K562 (cell line): ENCODE results near the gene OSBP2. TPM values are rescaled to one million over a fixed set of nuclear protein-coding genes. Genes with fewer than 3 reads are reported as not detected.

Source experiments
- ATAC-seq: fragments of 200-7000 bp; cut with Tn5 transposase; 3 replicates; pipeline ENCODE4 v1.9.1; 2020; ENCODE audit warnings: moderate library complexity
- BruUV-seq: library from RNA; stranded (reverse); fragments of 400-500 nt; replicated peaks from 2 replicates; lab custom pipeline; 2021; lab: Mats Ljungman, UMichigan
- CTCF ChIA-PET: fragments of 300-600 bp; formaldehyde crosslinking; extraction: SDS; loops from one replicate; lab custom pipeline; 2021; ENCODE audit warnings: low intra/inter-chr PET ratio; lab: Yijun Ruan, JAX
- POLR2A ChIA-PET: fragments of 300-600, 350-650 bp; sonication (Branson Sonifier 250); formaldehyde crosslinking; extraction: SDS; loops from one replicate; lab custom pipeline; 2021; ENCODE audit warnings: antibody characterized with exemption, inconsistent platforms; lab: Yijun Ruan, JAX
- DNase-seq, 4 experiments: peaks; one replicate each; pipeline versions ENCODE4 v3.0.0 to v3.0.0-alpha.2; 2011 to 2018; ENCODE audit warnings: low spot score in 3 of 4, mixed read lengths in 3 of 4; ENCODE audit errors: extremely low read depth in 1 of 4
- FAIRE-seq: peaks from 2 replicates; lab custom pipeline; 2011; peaks lifted over from hg19 to GRCh38; lab: Jason Lieb, UNC
- H2AFZ ChIP-seq: 2 replicates; pipeline ENCODE4 v1.6.0; 2011; ENCODE audit warnings: low read depth, low read length, control low read depth, inconsistent platforms
- H3K27ac ChIP-seq: fragments of 200-600 bp; 3 replicates; pipeline ENCODE4 v1.8.0; 2011; ENCODE audit warnings: low read depth, mild to moderate bottlenecking, control low read depth, inconsistent platforms, low read length, moderate library complexity, mixed read lengths; ENCODE audit errors: extremely low read depth
- H3K27me3 ChIP-seq, 2 experiments: fragments of 300-600 bp in 1 of 2; 2 replicates in 1 of 2; 3 replicates in 1 of 2; pipeline versions ENCODE4 v1.6.0 to v1.8.0; 2011; ENCODE audit warnings: inconsistent platforms in 2 of 2, low read length in 2 of 2, mild to moderate bottlenecking in 1 of 2, mixed read lengths in 1 of 2, moderate library complexity in 1 of 2; ENCODE audit not compliant: control insufficient read depth in 2 of 2, insufficient read depth in 2 of 2
- H3K36me3 ChIP-seq: fragments of 300-600 bp; 3 replicates; pipeline ENCODE4 v1.8.0; 2011; ENCODE audit warnings: mild to moderate bottlenecking, low read length, inconsistent platforms; ENCODE audit not compliant: control insufficient read depth, insufficient read depth
- H3K4me1 ChIP-seq, 2 experiments: fragments of 200-600 bp in 1 of 2; replicated peaks in 1 of 2; 2 replicates in 1 of 2; 3 replicates in 1 of 2; pipeline versions ENCODE4 v1.5.1 to v1.8.0; 2011; ENCODE audit warnings: inconsistent platforms in 2 of 2, low read length in 2 of 2, mild to moderate bottlenecking in 1 of 2, mixed read lengths in 1 of 2, moderate library complexity in 1 of 2; ENCODE audit not compliant: control insufficient read depth in 2 of 2, insufficient read depth in 2 of 2
- H3K4me2 ChIP-seq: 2 replicates; pipeline ENCODE4 v1.6.1; 2011; ENCODE audit warnings: low read length, control low read depth, inconsistent platforms, mixed read lengths; ENCODE audit not compliant: insufficient read depth
- H3K4me3 ChIP-seq: fragments of 200-600 bp; sonication (generic), shearing (Covaris generic); 2 replicates; pipeline ENCODE4 v1.5.1; 2016; ENCODE audit warnings: control low read depth, inconsistent platforms
- H3K79me2 ChIP-seq: fragments of 200-600 bp; 3 replicates; pipeline ENCODE4 v1.8.0; 2011; ENCODE audit warnings: low read length, inconsistent platforms; ENCODE audit not compliant: control insufficient read depth, insufficient read depth
- H3K9ac ChIP-seq, 2 experiments: 2 replicates each; pipeline versions ENCODE4 v1.6.0 to v1.6.1; 2011; ENCODE audit warnings: low read depth in 2 of 2, low read length in 2 of 2, control low read depth in 1 of 2, inconsistent platforms in 1 of 2, mild to moderate bottlenecking in 1 of 2, mixed read lengths in 1 of 2; ENCODE audit not compliant: insufficient read depth in 1 of 2
- H3K9me1 ChIP-seq: one replicate; pipeline ENCODE4 v1.6.0; 2011; ENCODE audit warnings: inconsistent platforms, mild to moderate bottlenecking, low read length, moderate library complexity; ENCODE audit not compliant: control insufficient read depth, insufficient read depth
- H3K9me3 ChIP-seq: replicated peaks from 2 replicates; pipeline ENCODE4 v1.5.1; 2011; ENCODE audit warnings: low read depth, low read length, inconsistent platforms; ENCODE audit not compliant: control insufficient read depth, insufficient read depth
- H4K20me1 ChIP-seq: replicated peaks from 2 replicates; pipeline ENCODE4 v1.6.1; 2011; ENCODE audit warnings: low read length, inconsistent platforms, mixed read lengths; ENCODE audit not compliant: control insufficient read depth, insufficient read depth
- ASH1L ChIP-seq: fragments of 450-650 bp; IDR thresholded peaks from 2 replicates; pipeline ENCODE4 v1.6.1; 2018; ENCODE audit warnings: borderline replicate concordance, mild to moderate bottlenecking, low read depth; ENCODE audit not compliant: partially characterized antibody
- CBX8 ChIP-seq: fragments of 200-600 bp; sonication (generic); IDR thresholded peaks from 2 replicates; pipeline ENCODE4 v1.6.1; 2012; ENCODE audit warnings: borderline replicate concordance, mixed run types, low read depth, mild to moderate bottlenecking, moderate library complexity, mixed read lengths, low read length, control low read depth, inconsistent platforms; ENCODE audit not compliant: poor library complexity, severe bottlenecking; ENCODE audit errors: extremely low read depth
- DDX20 ChIP-seq: fragments of 450-650 bp; IDR thresholded peaks from 2 replicates; pipeline ENCODE4 v1.6.1; 2016; ENCODE audit warnings: missing genetic modification characterization, low read depth, mild to moderate bottlenecking, missing compliant biosample characterization, moderate library complexity
- EP400 ChIP-seq: fragments of 450-650 bp; IDR thresholded peaks from 2 replicates; pipeline ENCODE4 v1.6.1; 2017; ENCODE audit warnings: antibody characterized with exemption, mild to moderate bottlenecking, moderate library complexity
- KLF1 ChIP-seq: fragments of 450-650 bp; IDR thresholded peaks from 2 replicates; pipeline ENCODE4 v1.6.1; 2016; ENCODE audit warnings: missing genetic modification characterization, missing compliant biosample characterization
- NONO ChIP-seq, 2 experiments: fragments of 200-400 bp in 1 of 2; fragments of 450-650 bp in 1 of 2; formaldehyde crosslinking in 1 of 2; IDR thresholded peaks; 2 replicates each; pipeline ENCODE4 v1.6.1; 2017; ENCODE audit warnings: low read depth in 2 of 2, mild to moderate bottlenecking in 2 of 2, moderate library complexity in 2 of 2, low read length in 1 of 2
- POLR2A ChIP-seq: fragments of 450-650 bp; conservative IDR thresholded peaks from 2 replicates; pipeline ENCODE4 v1.6.1; 2016
- POLR2AphosphoS5 ChIP-seq: IDR thresholded peaks from 2 replicates; pipeline ENCODE4 v1.6.1; 2011; ENCODE audit warnings: mild to moderate bottlenecking, low read depth, low read length, moderate library complexity; ENCODE audit not compliant: control insufficient read depth, insufficient read depth
- PTRF ChIP-seq: fragments of 450-650 bp; IDR thresholded peaks from 2 replicates; pipeline ENCODE4 v1.6.1; 2016; ENCODE audit warnings: mild to moderate bottlenecking, missing genetic modification characterization, missing compliant biosample characterization
- ZFX ChIP-seq: sonication (generic); formaldehyde crosslinking; IDR thresholded peaks from 2 replicates; pipeline ENCODE4 v1.8.0; 2022; ENCODE audit warnings: mild to moderate bottlenecking, missing genetic modification reagents, moderate library complexity
- ZNF561 ChIP-seq: fragments of 450-650 bp; formaldehyde crosslinking; conservative IDR thresholded peaks from 2 replicates; pipeline ENCODE4 v1.4.0; 2020; ENCODE audit warnings: mild to moderate bottlenecking, moderate library complexity
- ZNF644 ChIP-seq: fragments of 200-800 bp; sonication (Bioruptor generic); IDR thresholded peaks from 2 replicates; pipeline ENCODE4 v1.6.1; 2016; ENCODE audit warnings: low read depth, missing genetic modification characterization, missing compliant biosample characterization
- WGBS: fragments of 100-300 bp; shearing (Covaris generic); methylation state at CpG from one replicate; pipeline ENCODE4 v1.1.6; 2016; ENCODE audit warnings: low coverage, mixed read lengths; ENCODE audit not compliant: insufficient coverage; ENCODE audit errors: missing lambda C conversion rate; 5-methylcytosine and 5-hydroxymethylcytosine counted together
- in situ Hi-C: fragments of 300-500 bp; cut with MboI; formaldehyde crosslinking; loops from 4 replicates; pipeline ENCODE4 v1.15.0; 2018; ENCODE audit warnings: inconsistent platforms, mixed read lengths
- intact Hi-C: fragments of 100-400 bp; cut with micrococcal nuclease; formaldehyde crosslinking; loops from 2 replicates; pipeline ENCODE4 v1.14.2; 2022
- polyA plus RNA-seq, 8 experiments: library from polyadenylated mRNA; depleted of rRNA in 4 of 8; stranded (reverse) in 5 of 8; unstranded in 3 of 8; fragments of >200 nt; fragmentation: Nextera tagmentation in 2 of 8; fragmentation: Illumina TruSeq in 1 of 8; extraction: Ambion mirVana in 2 of 8; extraction: Trizol in 1 of 8; gene quantifications; 2 replicates each; pipeline versions ENCODE4 v1.2.1 to v1.2.3, GENCODE V29; 2011 to 2014; ENCODE audit warnings: inconsistent platforms in 1 of 8, missing spikeins in 1 of 8
- total RNA-seq, 7 experiments: library from RNA; depleted of rRNA in 6 of 7; stranded (reverse); fragments of >200 nt in 6 of 7; fragmentation: Illumina TruSeq in 2 of 7; extraction: Trizol in 2 of 7; gene quantifications; 2 replicates each; pipeline versions ENCODE4 v1.2.1 to v1.2.3, GENCODE V29; 2011 to 2021; ENCODE audit warnings: low replicate concordance in 1 of 7
- TF ChIP-seq, protein P1 (sequence below): IDR thresholded peaks from 2 replicates; pipeline ENCODE4 v1.6.1; 2011; ENCODE audit not compliant: insufficient read length; ENCODE audit errors: extremely low read depth

Gene OSBP2
- total and polyA plus RNA-seq, 9 of the 15 experiments (the other 6 are each of a cell fraction or from before 2014, with no cell fraction given): 0.52 to 29.5 (median 21.6) TPM

DNA sequence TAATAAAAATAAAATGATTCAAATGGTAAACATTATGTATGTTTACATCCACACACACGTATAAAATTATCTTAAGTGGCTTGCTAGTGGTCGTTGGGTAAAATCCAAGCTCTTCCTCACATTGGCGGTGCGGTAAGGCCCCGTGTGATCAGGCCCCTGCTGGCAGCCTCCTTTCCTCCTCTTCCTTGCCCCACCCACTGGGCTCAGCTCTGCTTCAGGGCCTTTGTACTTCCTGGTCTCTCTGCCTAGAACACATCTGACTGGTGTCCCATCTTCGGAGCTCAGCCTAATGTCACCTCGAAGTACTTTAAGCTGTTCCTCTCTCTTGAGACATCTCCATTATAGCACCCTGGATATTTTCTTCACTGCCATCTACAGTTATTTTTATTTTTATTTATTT is 52.8 kb downstream of the OSBP2 start:
- Histone ChIP-seq H3K4me2 (peak overlapping the region; percentile 7; the same call in 1 of the 2 replicates), H3K9me3 (no peaks in the 10 kb centered on the region), H3K9ac (no peak overlapping the region), H3K4me3 (no peak overlapping the region), H3K4me1 (peaks cover 7 to 16% of the 10 kb centered on the region in 2 experiments; a peak in 3 of 5 replicates), H2AFZ (peak overlapping the region; percentile 82), H3K27ac (no peak overlapping the region), H3K9me1 (no peaks in the 10 kb centered on the region), H3K27me3 (no peaks in the 10 kb centered on the region), H3K36me3 (no peaks in the 10 kb centered on the region), H3K79me2 (no peaks in the 10 kb centered on the region), H4K20me1 (no peaks in the 10 kb centered on the region)
- 16% methylated on average over 6 of the region's 7 CpGs for WGBS
- POLR2A ChIA-PET: no interaction called here
- DNase-seq: peak; percentile 17 to 47 (median 36)
- intact Hi-C loops: no loop called here
- TF ChIP-seq KLF1 (tag): no peak
- 0 out of 2 replicates have a peak, but pooled peaks have one; percentile 28 for TF ChIP-seq POLR2A
- TF ChIP-seq EP400: 0 out of 2 replicates have a peak, but pooled peaks have one; percentile 18
- TF ChIP-seq ZNF644 (tag): no peak
- TF ChIP-seq CBX8: no peak
- no peak for TF ChIP-seq ZFX
- in situ Hi-C loops: no loop called here
- peak; percentile 70 for FAIRE-seq
- BruUV-seq: no TSS peak
- peak; percentile 92 for ATAC-seq
- CTCF ChIA-PET: no interaction called here

GRCh38 chr22:30749272-30749671 is 54.6 kb downstream of the OSBP2 start:
- H3K4me3 ChIP-seq: no peak overlapping the region
- FAIRE-seq (no peak), ATAC-seq (no peak), DNase-seq (no peak)
- no peaks in the 10 kb centered on the region for H3K79me2 ChIP-seq
- peaks cover 0 to 9% of the 10 kb centered on the region in 2 experiments; a peak in 3 of 5 replicates for H3K4me1 ChIP-seq
- H2AFZ ChIP-seq: no peak overlapping the region
- no peak overlapping the region for H3K27ac ChIP-seq
- no peaks in the 10 kb centered on the region for H3K9me1 ChIP-seq
- no peaks in the 10 kb centered on the region for H3K27me3 ChIP-seq
- H4K20me1 ChIP-seq: no peaks in the 10 kb centered on the region
- ChIA-PET CTCF (no interaction called here), POLR2A (no interaction called here)
- intact Hi-C loops: no loop called here
- H3K36me3 ChIP-seq: no peaks in the 10 kb centered on the region
- H3K9me3 ChIP-seq: no peaks in the 10 kb centered on the region
- no peak overlapping the region for H3K4me2 ChIP-seq
- 56% methylated on average over 2 of the region's 3 CpGs for WGBS
- in situ Hi-C loops: no loop called here
- no peak overlapping the region for H3K9ac ChIP-seq
- no TSS peak for BruUV-seq
- TF ChIP-seq NONO (IDR thresholded peaks at IDR 0.05; ENCODE audit: low read depth in 2 of 2, low read length in 1 of 2): no peak
- TF ChIP-seq DDX20 (tag): 0 out of 2 replicates have a peak, but pooled peaks have one; percentile 56
- peak; percentile 81 for TF ChIP-seq PTRF
- no peak for TF ChIP-seq ZNF561 (CRISPR knock-in tag)
- no peak for TF ChIP-seq ASH1L
- no peak for TF ChIP-seq POLR2AphosphoS5
- TF ChIP-seq, protein P1, sequence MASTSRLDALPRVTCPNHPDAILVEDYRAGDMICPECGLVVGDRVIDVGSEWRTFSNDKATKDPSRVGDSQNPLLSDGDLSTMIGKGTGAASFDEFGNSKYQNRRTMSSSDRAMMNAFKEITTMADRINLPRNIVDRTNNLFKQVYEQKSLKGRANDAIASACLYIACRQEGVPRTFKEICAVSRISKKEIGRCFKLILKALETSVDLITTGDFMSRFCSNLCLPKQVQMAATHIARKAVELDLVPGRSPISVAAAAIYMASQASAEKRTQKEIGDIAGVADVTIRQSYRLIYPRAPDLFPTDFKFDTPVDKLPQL: no peak
